ENCODE data around the gene HNRNPLL. TPM values are rescaled to one million over a fixed set of nuclear protein-coding genes. Genes with fewer than 3 reads are reported as not detected.
"Not testable (repeated sequence)": the region's sequence is repeated elsewhere in the genome, so short reads cannot be mapped to it uniquely, and the experiment has no call there.

The HNRNPLL gene
- total RNA-seq, 1 experiment from 2014 or later = 83.1 TPM

- peak; percentile 34 for DNase-seq (ENCODE audit: low read depth)
Measured at GRCh38 chr2:38554973-38555595, 47.6 kb downstream of the HNRNPLL start.

- no peak for DNase-seq (ENCODE audit: low read depth)
Measured at GRCh38 chr2:38553554-38553953, 49.2 kb downstream of the HNRNPLL start.

GRCh38 chr2:38552259-38552658 is 50.5 kb downstream of the HNRNPLL start:
- DNase-seq (ENCODE audit: low read depth) = no peak

- no peak for DNase-seq (ENCODE audit: low read depth)
Measured at GRCh38 chr2:38551746-38552145, 51.0 kb downstream of the HNRNPLL start.

DNA sequence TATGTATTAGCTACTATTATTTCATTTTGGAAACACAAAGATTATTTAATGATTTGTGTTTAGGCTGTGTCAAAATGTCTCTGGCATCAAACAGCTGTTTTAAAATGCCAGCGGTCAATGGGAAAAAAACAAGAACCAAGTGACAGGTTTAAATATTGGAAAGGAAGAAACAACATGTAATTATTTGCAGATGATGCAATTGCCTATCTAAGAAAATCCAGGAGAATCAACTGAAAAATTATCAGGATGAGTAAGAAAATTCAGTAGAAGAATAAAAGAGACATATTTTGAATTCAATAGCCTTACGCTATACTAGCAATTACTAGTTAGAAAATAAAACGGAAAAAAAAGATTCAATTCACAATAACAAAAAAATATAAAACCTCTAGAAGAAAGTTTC is 51.6 kb downstream of the HNRNPLL start:
- no peak for DNase-seq (ENCODE audit: low read depth)

DNA sequence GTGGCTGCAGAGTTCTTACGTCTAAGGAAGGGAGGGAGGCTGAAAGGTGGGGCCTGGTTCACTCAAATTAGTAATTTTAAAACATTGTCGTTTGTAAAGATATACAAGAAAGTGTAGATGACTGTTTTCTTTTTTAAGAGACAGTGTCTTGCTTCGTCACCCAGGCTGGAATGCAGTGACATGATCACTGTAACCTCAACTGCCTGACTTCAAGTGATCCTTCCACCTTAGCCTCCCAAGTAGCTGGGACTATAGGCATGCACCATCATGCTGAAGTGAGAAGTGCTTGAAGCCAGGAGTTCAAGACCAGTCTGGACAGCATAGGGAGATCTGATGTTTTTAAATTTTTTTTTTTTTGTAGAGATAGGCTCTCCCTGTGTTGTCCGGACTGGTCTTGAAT is 52.9 kb downstream of the HNRNPLL start:
- DNase-seq (ENCODE audit: low read depth) = no peak

- no peak for DNase-seq (ENCODE audit: low read depth)
Measured at GRCh38 chr2:38549071-38549704, 53.5 kb downstream of the HNRNPLL start.

DNA sequence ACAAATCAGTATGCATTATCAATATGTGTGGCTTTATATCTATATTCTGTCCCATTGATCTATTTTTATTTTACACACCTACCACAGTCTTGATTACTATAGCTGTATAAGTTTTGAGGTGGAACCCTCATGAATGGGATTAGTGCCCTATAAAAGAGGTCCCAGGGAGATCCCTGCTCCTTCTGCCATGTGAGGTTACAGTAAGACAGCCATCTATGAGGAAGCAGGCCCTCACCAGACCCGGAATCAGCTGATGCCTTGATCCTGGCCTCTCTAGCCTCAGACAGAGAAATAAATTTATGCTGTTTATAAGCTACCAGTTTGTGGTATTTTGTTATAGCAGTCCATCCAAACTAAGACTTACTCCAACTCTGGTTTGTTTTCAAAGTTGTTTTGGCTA is 54.9 kb downstream of the HNRNPLL start:
- no peak for DNase-seq (ENCODE audit: low read depth)

GRCh38 chr2:38546585-38546984 is 56.1 kb downstream of the HNRNPLL start:
- DNase-seq (ENCODE audit: low read depth) = no peak

DNA sequence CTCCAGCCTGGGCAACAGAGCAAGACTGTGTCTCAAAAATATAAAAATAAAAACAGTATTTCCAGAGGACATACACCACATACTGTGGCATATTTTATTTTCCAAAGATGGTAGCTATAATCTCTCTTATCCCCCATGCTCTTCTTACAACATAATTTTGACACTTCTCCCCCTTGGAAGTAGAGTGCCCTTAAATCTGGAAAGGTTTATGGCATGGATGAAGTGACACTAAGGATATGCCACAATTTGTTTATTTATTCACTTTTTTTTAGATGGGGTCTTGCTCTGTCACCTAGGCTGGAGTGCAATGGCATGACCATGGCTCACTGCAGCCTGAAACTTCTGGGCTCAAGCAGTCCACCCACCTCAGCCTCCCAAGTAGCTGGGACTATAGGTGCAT is 56.7 kb downstream of the HNRNPLL start:
- no peak for DNase-seq (ENCODE audit: low read depth)

GRCh38 chr2:38542248-38542631 is 60.5 kb downstream of the HNRNPLL start:
- peak; percentile 51 for DNase-seq (ENCODE audit: low read depth)

- DNase-seq (ENCODE audit: low read depth) = peak; percentile 32
Measured at GRCh38 chr2:38540580-38541286, 62.0 kb downstream of the HNRNPLL start.

DNA sequence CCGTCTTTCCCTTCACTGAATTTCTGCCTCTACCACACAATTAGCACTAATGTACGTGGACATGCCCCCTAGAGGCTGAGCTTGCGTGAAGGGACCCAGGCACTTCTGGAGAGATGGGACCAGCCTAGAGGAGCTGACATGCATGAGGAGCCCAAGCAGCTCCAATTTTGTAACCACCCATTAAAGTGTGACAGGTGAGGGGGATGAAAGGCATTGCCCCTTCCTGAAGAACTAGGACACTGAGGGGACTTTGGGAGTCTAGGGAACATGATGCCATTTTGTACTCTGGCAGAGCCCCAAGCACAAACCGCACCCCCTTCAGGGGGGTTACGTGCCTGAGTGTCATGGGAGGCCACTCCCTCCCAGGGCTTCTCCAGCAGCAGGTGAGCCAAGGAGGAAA is 63.6 kb downstream of the HNRNPLL start:
- DNase-seq (ENCODE audit: low read depth) = no peak

DNA sequence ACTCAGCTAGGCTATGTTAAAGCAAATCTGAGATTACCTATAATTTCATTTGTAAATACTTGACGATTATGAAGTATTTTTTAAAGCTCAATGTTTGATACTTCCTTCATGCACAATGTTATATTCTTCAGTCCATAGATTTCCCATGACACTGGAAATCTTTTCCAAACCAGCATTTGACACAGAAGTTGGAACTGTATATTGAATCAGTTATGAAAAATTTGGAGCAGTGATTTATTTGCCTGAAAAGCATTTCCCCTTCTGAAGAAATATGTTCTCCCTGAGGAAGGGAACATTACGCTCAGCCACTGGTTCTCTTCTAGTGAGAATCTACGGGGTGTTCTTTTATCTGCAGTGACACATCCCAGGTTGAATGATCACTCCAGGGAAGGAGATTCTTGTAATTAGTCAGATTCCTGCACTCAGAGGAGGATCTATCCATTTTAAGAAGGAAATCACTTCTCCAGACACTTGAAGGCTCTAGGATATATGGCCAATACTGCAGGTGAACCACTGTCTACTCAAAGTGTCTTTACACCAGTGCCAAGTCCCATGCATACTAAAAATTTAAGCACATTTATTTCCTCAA is 64.7 kb downstream of the HNRNPLL start:
- DNase-seq (ENCODE audit: low read depth) = no peak

GRCh38 chr2:38537296-38537695 is 65.4 kb downstream of the HNRNPLL start:
- not testable (repeated sequence) for DNase-seq (ENCODE audit: low read depth)

- peak; percentile 68 for DNase-seq (ENCODE audit: low read depth)
Measured at GRCh38 chr2:38535744-38536506, 66.8 kb downstream of the HNRNPLL start.

DNA sequence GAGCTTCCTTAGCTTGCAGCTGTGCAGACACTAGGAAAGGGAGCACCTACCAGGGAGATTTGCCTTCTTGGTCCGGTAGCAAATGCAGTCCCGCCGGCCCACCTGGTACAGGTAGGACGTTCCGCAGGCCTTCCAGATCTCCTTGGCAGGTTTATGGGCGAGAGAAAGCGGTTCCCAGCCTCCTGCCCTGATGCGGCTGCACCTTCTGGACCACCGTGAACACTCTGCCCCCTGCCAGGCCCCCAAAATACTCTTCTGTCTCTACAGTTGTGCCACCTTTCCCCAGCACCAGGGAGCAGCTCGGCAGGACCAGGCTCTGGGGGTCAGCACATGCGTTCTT is 67.4 kb downstream of the HNRNPLL start:
- no peak for DNase-seq (ENCODE audit: low read depth)

DNA sequence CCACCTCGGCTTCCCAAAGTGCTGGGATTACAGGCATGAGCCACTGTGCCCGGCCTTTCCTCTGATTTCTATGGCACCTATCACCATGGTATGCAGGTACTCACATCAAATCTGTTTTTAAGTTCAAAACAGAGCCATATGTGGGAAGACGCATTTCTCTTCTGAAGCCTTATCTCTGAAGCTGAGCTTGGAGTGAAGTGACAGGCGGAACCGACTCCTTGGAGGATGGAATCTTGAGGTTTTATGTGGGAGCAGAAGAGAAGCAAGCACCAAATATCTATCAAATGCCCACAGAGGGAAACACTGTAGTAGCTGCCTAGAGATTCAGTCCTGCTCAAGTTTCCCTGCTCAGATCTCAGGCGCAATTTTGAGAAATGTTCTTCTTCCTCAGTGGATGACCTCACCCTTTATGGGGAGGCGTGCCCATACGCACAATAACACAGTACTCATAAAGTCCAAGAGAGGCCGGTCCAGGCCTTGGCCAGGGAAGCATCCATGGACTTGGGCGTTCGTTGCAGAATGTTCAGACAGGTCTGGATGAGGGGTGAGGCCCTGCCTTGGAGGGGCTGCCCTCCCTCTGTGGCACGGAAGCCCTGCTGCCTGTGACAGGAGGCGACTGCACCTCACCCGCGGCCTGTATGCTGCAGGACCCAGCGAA is 67.9 kb downstream of the HNRNPLL start:
- no peak for DNase-seq (ENCODE audit: low read depth)

DNA sequence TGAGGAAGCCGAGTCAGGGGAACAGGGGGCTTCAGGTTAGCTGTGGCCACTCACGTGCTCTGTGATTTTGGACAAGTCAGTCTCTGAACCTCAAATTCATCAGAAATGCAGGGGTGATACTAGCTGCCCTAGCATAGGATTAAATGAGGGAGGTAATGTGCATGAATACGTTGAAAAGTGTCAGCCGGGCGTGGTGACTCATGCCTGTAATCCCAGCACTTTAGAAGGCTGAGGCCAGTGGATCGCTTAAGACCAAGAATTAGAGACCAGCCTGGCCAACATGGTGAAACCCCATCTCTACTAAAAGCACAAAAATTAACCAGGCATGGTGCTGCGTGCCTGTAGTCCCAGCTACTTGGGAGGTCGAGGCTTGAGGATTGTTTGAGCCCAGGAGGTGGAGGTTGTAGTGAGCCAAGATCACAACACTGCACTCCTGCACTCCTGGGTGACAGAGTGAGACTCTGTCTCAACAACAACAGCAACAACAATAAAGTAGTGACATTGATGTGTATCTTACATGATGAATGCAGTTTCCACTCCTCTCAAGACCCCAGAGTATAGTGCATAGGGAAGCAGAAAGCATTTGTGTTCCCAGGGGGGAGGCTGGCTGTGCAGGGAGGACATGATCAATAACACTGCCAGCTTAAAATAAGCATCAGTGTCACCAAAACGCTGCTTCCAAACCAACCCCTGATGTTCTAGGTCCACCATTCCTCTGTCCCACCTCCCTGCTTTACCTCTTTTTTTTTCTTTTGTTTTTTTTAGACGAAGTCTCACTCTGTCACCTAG is 68.8 kb downstream of the HNRNPLL start:
- peak; percentile 28 for DNase-seq (ENCODE audit: low read depth)

GRCh38 chr2:38533180-38533579 is 69.5 kb downstream of the HNRNPLL start:
- DNase-seq (ENCODE audit: low read depth) = no peak

DNA sequence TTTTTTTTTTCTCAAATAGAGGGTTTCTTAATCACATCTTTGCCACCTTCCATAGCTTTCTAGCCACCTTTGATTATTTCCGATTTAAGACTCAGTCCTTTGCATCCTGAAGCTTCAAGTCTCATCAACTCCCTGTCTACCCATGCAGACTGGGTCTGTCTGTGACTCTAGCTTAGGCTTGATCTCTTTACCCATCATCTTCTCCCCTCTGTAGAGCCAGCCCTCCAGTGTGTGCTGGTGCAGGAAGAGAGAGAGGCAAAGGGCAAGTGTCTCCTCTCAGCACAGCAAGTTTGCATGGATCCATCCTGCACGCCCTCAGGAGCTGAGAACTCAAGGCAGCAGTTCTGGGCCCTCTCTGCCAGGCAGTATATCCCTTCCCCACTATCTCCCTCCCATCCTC is 70.4 kb downstream of the HNRNPLL start:
- DNase-seq (ENCODE audit: low read depth) = no peak
